Right ventricle myocardium superior (tissue), 1 donor: Measurements from ENCODE around the gene GPR61. TPM values are rescaled to one million over a fixed set of nuclear protein-coding genes. Genes with fewer than 3 reads are reported as not detected.

Experiments
- ATAC-seq: fragments of 200-7000 bp; cut with Tn5 transposase; one replicate; pipeline ENCODE4 v1.9.1; 2020; ENCODE audit warnings: mild to moderate bottlenecking; ENCODE audit not compliant: poor library complexity
- DNase-seq: peaks from one replicate; pipeline ENCODE4 v3.0.0-alpha.2; 2020
- intact Hi-C: fragments of 100-400 bp; cut with DNase I; formaldehyde crosslinking; loops from one replicate; pipeline ENCODE4 v1.11.2; 2022
- total RNA-seq: library from RNA; stranded (reverse); fragmentation: NEBNext Ultra II Directional; extraction: Animal tissue kit (Norgen Biotek cat#: 25700); gene quantifications from one replicate; pipeline ENCODE4 v1.2.1, GENCODE V29; 2021
- donor health status: DM: no; HTN: yes; CAD: no; lungs with severe emphysema.

GPR61 gene
- total RNA-seq, 1 donor from 2014 or later: 0.32 TPM

DNA sequence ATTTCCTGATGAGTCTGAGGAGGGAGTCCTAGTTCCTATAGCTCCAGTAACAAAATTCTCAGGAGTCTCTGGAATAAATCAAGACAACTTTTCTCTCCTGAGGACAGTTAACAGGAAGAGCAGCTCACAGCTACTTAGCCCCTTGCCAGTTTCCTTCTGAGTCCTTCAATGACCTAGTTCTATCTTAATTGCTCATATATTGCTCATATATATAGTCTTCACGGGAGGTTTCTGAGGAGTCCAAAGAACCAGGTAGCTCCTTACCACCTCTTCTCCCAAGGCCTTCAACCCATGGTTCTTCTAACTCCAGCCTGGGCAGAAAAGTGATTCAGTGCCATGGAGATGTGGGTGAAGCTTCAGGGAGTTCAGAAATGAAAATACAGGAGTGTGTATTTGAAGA is 34.7 kb upstream of the GPR61 start:
- ATAC-seq (no peak), DNase-seq (no peak)
- intact Hi-C loops: no loop called here

DNA sequence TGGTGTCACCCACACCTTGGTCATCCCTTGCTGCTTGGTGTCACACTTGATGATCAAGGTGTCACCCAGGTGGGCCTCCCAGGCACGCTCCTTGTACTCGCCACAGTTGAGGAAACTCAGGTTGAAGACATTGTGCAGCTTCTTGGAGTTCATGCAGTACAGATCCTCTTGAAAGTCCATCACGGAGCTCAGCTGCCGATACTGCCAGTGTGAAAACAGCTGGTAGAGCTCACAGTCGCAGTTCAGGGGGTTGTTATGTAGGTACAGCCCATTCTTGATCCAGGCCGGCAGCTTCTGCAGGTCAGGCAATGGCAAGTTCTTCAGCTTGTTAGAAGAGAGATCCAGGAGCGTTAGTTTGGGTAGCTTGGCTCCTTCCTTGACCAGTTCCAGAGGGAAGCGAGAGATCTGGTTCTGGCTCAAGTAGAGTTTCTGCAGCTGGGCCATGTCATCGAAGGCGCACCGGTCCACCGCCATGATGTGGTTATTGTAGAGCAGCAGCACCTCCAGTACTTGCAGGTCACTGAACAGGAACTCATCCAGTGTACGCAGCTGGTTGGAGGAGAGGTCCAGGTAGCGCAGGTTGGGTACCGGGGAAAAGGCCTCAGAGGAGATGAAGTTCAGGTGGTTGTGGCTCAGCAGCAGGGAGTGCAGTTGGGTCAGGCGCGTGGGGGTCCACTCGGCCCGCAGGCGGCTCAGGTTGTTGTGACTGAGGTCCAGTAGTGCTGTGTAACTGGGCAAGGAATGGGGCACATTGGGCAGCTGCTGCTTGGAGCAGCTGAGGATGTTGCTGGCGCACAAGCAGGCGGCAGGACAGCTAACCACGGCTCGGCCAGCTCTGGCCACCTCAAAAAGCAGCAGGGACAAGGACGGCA is 31.4 kb upstream of the GPR61 start:
- DNase-seq: no peak
- no peak for ATAC-seq
- intact Hi-C loops: no loop called here

DNA sequence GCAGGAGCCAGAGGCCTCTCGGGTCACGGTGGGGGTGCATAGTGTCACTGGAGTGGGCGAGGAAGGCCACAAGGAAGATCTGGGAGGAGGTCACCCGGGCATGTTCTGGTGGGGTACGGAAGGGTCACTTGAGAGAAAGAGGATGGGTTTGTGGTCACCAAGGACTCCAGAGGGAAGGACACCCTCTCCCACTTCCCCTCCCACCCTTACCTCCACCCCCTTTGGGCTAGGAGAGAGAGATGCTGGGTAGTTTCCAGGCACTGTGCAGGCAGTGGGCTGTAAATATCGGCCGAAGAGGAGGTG is 30.8 kb upstream of the GPR61 start:
- no peak for DNase-seq
- intact Hi-C loops: no loop called here
- ATAC-seq: peak; percentile 13

DNA sequence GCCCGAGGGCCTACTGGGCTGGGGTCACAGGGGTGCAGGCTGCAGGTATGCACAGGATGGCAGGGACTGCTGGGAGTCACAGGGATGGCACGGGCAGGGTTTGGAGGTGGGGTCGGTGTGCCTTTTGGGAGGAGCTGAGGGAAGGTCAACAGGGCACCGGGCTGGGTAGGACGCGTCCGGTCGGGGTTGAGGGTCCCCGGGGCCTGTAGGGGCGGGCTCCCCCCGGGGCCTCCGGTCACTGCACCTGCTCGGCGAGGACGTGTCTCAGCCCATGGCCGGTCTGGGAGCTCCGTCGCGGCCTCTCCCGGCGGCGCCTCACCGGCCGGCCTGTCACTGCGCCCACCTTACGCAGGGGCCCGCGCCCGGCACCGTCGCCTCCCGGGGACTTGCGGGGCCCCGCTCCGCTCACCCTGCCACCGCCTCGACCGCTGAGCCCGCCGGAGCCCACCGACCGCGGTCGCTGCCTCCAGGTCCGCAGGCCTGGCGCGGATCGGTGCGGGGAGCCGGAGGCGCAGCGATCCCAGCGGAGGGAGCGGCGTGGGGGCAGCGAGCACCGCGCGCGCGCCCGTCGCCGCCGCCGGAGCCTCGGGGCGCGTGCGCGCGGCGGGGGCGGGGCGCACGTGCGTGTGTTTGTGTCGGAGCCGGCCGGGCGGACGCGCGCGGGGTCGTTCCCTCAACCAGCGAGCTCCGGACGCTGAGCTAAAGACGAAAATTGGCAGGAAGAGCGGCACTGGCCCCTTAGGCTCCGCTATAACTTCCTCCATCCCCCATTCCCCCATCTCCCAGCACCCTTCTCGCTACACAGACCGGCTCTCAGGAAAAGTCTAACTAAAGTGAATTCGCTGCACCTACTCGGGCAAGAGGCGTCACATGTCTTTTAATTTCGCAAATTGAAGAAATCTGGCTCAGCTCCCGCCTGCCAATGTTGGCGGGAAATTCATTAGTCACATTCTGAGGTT is 30.2 kb upstream of the GPR61 start, which contains the start of gene AMIGO1:
AMIGO1 (minus strand) TSS at position 552 of the 959 bp plus-strand sequence. CDS start 815 bp downstream, outside the sequence.
- DNase-seq (peak; percentile 84), ATAC-seq (peak; percentile 94)
- intact Hi-C loops: no loop called here

DNA sequence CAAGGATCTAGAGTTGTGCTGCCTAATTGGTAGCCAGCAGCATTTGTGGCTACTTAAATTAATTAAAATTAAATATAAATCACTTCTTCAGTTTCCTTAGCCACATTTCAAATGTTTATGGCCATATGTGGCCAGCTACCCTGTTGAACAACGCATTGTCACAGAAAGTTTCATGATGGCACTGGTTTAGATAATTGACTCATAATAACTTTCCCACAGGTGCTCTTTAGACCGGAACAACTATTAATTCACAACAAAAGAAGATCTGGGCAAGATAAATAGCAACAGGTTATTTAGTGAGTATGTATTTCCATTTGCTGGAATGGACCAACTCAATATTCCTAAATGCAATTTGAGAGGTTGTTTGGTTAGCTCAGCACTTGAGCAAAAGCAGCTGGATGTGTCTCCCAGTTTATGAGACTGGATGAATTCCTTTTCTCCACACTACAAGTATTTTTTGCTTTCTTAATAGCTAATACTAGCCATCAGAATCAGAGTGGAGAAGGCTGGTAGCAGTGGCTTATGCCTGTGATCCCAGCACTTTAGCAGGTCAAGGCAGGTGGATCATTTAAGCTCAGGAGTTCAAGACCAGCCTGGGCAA is 26.5 kb upstream of the GPR61 start:
- intact Hi-C loops: no loop called here
- no peak for DNase-seq
- ATAC-seq: no peak

DNA sequence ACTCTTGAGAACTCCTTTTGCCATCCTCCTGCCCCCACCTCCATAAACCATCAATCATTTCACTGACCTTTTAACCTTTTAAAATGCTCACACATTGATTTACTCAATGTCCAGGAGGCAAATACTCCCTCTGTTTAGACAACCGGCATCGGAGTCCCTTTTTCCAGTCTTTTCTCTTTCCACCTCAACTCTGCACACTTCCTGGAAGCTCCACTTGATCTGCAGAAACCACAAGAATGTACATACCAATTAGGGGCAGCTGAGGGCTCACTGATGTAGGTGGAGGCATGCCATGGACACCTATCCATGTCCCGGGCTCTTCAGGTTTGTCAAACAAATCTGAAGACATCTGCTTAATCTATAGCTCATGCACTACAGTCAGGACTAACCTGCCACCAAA is 24.8 kb upstream of the GPR61 start:
- intact Hi-C loops: no loop called here
- ATAC-seq: no peak
- no peak for DNase-seq

DNA sequence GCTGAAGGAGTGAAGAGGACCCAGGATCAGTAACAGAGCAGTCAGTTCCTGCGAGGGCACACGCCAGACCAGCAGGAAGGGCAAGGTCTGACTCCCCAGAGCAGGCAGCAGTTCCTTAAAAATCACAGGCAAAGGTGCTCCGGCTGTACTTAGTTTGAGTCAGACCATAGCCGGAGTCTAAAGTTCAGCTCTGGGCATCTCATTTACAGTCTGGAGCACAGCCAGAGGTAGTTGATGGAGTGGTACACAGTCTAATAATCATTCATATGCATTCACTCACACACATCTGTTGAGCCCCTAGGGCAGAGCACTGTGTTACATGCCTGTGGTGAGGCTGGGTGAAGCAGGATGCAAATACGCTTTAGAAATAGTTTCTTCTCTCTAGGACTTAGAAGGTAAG is 22.8 kb upstream of the GPR61 start:
- no peak for DNase-seq
- intact Hi-C loops: no loop called here

DNA sequence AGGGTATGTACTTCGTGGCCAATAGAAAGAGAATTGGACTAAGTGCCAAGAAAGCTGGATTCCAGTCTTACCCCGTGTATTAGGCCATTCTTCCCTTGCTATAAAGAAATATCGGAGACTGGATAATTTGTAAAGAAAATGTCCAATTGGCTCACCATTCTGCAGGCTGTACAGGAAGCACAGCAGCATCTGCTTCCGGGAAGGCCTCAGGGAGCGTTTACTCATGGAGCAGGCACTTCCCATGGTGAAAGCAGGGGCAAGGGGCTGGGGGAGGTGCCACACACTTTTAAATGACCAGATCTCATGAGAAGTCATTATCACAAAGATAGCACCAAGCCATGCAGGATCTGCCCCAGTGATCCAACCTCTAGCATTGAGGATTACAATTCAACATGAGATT is 22.3 kb upstream of the GPR61 start:
- intact Hi-C loops: no loop called here
- DNase-seq (no peak), ATAC-seq (no peak)

More for the DNA sequence above, 22.8 kb upstream of the GPR61 start:
- ATAC-seq: no peak

DNA sequence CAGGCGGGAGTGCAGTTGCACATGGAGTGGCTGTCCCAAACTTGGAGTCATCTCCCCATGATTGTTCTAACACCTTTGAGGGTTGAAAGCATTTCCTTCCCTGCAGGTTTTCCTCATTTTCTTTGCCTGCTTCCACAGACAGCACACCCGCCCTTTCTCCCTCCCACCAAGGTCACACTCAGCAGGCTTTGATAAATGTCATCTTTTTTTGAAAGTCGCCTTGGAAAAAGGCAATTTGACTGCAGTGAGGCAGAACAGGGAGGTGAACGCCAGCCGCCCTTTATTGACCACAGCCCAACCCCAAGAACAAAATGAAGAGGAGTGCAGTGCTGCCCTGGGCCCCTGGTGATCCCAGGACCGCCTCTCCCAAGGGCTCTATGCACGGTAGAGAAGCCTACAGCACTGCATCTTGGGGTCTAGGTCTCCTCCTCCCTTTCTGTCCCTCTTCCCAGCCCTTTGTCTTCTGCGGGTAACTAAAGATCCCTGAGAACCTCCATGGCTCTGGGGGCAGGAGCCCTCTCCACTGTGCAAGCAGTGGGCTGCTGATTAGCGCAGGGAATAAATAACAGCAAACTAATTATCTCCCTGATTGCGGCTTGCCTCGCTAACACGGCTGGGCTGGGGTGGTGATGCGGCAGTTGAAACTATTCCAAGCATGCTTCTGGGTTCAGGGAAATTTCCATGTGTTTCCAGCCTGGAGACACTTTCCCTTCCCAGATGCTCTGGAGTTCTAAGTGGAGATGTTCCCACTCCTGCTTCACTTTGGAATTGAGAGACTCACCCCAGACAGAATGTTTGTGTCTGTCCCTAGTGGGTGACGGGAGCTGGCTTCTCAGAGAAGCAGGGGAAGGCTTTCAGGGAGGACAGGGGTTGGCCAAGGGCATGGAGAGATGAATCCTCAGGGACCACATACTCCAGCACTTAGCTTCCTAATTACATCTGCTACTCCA is 18.4 kb upstream of the GPR61 start:
- ATAC-seq (peak; percentile 71), DNase-seq (no peak)
- intact Hi-C loops: loop anchor here (10.0 kb wide), 1 partner anchor 76 kb away; no protein-coding TSS in a partner anchor

DNA sequence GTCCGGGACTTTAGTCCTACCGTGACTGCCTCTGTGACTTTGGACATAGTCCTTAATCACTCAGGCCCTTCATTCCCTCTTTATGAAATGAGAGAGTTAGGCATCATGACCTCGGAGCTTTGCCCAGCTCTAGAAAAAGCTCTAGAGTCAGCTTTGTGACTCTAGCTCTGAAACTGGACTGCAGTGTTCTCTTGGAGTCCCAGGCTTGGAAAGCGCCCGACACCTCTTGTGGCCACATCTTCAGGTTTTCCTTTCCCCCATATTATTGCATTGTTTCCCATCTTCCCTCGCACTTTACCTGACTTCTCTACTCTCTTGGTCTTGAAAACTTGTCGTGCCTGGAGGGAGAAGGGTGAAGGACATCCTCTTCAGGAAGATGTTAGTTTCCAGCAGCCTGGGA is 17.6 kb upstream of the GPR61 start:
- intact Hi-C loops: loop anchor here (10.0 kb wide), 1 partner anchor 77 kb away; no protein-coding TSS in a partner anchor
- ATAC-seq: no peak
- no peak for DNase-seq

DNA sequence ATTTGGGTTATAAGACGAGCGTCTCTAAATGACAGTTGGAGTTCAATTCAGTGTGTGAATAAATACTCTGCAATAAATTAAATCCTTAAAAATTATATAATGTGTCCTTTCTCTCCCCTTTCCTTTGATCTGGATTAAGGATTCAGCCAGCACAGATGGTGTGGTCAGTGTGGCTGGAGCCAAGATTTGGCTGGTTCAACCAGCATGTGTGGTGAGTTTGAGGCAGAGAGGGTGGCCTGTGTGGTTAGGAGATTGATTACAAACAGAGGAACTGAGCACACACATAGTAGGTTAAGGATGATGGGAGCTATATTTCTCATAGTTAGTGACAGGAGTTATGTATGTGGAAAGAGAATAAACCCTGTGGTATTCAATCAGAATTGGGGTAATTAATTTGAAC is 16.0 kb upstream of the GPR61 start:
- intact Hi-C loops: loop anchor here (10.0 kb wide), 1 partner anchor 79 kb away; no protein-coding TSS in a partner anchor
- no peak for DNase-seq
- no peak for ATAC-seq

DNA sequence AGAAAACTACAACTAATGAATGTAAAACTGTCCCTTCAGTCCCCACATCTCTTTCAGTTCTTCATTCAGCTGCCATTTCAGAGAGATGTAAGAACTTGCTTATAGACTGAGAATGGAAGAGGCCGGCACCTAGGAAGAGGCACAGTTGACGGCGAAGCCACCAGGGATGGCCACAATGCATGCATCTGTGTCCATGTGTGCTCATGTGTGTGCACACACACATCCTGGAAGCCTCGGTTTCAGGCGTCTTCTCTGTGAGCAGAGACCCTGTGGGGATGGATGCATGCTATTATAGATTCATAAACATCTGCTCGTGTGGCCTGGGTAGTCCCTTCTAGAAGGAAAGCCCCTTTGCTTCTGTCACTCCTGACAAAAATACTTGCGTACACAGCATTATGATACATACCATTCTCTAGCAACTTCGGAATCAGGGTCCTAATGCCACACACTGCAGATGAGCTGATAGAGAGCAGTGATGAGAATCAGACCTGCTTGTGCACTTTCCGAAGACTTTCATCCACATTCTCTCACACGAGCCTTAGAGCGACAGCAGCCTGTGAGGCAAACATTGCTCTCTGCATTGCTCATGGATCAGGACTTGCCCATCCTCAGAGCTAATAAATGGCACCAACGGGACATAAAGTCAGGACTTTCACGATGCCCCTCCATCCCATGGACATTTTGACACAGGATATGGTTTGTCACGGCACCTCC is 12.4 kb upstream of the GPR61 start:
- no peak for DNase-seq
- no peak for ATAC-seq
- intact Hi-C loops: loop anchor here (10.0 kb wide), 1 partner anchor 82 kb away; no protein-coding TSS in a partner anchor

DNA sequence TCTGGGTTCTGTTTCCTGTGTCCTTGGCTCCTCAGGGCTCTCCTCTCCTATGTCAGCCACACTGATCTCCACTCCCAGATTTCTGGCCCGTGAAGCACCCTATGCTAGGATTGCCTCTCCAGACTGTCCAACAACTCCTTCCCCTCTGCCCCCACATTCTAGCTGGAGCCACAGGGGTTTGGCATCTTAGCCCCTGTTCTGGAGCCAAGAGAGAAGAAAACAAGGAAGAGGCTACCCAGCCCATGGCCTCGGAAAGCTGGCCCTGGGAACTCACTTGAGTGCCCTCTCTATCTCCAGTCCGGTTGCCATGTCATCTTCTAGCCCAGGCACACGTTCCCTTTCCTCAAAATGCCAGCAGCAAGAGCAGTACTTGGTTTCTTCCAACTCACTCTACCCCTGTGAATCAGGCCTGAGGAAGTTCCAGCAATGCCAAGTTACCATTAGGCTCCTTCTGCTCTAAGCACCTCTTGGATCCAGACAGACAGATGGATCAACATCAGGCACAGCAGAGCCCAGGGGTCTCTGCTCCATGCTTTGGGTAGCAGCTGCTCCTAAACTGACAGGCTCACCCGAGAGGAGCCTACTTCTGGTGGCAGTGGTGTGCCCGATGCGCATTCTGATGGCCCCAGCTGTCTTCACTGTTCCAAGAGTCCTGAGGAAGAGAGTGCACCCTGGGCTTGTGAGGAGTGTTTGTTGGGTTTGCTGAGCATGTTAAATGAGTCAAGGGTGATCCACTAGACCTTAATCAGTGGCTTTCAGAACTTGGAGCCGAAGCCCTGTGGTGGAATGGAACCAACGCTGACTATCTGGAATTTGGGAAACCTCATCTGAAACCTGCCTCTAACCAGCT is 11.6 kb upstream of the GPR61 start:
- ATAC-seq: no peak
- intact Hi-C loops: loop anchor here (10.0 kb wide), 1 partner anchor 83 kb away; no protein-coding TSS in a partner anchor

DNA sequence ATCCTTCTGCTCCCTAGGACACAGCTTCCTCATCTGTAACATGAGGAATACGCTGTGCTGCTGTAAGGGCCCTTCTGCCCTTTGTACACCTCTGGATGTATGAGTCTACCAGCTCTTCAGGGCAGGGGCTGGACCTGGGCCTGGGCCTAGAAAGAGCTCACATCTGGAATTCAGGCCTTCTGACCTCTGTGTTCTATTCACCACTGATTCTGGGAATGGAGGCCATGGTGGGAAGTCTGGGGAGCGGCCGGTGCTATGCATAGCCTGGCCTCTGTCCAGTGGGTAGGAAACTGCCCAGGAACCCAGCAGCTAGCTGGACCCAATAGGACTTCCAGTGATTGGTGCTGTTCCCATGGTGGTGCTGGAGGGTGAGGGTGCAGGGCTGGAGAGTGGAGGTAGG is 11.0 kb upstream of the GPR61 start:
- DNase-seq (no peak), ATAC-seq (no peak)
- intact Hi-C loops: loop anchor here (10.0 kb wide), 1 partner anchor 84 kb away; no protein-coding TSS in a partner anchor

More for the DNA sequence above, 11.6 kb upstream of the GPR61 start:
- DNase-seq: no peak

DNA sequence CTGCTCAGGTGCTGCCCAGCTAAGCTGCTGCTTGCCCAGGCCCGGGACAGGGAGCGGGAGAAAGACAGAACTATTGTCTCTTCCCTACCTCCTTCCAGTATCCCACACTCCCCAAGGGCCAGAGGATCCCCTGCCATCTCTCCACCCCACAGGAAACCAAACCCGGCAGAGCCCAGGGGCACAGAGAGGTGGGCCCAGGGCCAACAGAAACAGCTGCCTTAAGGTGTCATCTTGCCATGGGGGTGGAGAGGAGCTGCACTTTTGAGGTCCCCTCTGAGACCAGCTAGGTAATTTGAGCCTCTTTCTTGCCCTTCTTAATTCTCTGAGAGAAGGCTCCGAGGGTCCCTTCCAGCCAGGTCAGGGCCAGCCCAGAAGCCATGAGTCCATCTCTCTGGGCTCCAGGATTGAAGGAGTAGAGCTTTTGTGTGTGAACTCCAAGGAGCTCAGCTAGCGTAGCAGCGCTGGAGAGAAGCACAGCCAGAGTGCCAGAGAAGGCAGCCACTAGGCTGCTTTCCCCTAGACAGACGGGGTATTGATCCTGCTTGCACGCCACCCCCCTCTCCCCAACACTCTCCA is 9.7 kb upstream of the GPR61 start:
- DNase-seq (no peak), ATAC-seq (no peak)
- intact Hi-C loops: loop anchor here (10.0 kb wide), 2 partner anchors 85 to 255 kb away; no protein-coding TSS in a partner anchor
